Sigmoid colon (tissue), 4 donors: ENCODE results near the gene ERG.

ENCODE experiments used
- EP300 ChIP-seq, 4 donors: sonication (generic); formaldehyde crosslinking; IDR thresholded peaks; one replicate each; pipeline ENCODE4 v1.6.1; 2017; ENCODE audit warnings: antibody characterized with exemption in 4 of 4
- POLR2A ChIP-seq, 2 donors: fragments of 450-650 bp; IDR thresholded peaks; one replicate each; pipeline ENCODE4 v1.6.1; 2016; ENCODE audit warnings: antibody characterized with exemption in 2 of 2, mild to moderate bottlenecking in 2 of 2, moderate library complexity in 2 of 2
- TF ChIP-seq, protein P1 (sequence below), 4 experiments: fragments of 450-650 bp in 3 of 4; fragments of 200-600 bp in 1 of 4; IDR thresholded peaks; one replicate each; pipeline ENCODE4 v1.5.1; 2016 to 2019; ENCODE audit warnings: antibody characterized with exemption in 4 of 4, mild to moderate bottlenecking in 3 of 4, moderate library complexity in 2 of 4

DNA sequence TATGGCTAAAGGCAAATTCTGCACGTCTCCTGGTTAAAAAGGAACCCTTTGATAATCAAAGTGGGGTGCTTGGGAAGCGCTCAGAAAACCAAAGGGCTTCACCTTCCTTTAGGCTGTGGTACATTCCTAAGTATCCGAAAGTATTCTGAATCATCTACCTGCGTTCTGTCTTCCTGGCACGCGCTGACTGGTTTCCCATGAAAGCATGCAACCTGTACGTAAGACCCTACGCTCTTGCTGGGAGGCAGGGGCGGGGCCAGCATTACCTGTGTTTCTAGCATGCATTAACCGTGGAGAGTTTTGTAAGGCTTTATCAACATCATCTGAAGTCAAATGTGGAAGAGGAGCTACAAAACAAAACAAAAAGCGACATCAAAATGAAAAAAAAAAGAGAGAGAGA lies 96.0 kb downstream of the ERG start:
- TF ChIP-seq, protein P1, sequence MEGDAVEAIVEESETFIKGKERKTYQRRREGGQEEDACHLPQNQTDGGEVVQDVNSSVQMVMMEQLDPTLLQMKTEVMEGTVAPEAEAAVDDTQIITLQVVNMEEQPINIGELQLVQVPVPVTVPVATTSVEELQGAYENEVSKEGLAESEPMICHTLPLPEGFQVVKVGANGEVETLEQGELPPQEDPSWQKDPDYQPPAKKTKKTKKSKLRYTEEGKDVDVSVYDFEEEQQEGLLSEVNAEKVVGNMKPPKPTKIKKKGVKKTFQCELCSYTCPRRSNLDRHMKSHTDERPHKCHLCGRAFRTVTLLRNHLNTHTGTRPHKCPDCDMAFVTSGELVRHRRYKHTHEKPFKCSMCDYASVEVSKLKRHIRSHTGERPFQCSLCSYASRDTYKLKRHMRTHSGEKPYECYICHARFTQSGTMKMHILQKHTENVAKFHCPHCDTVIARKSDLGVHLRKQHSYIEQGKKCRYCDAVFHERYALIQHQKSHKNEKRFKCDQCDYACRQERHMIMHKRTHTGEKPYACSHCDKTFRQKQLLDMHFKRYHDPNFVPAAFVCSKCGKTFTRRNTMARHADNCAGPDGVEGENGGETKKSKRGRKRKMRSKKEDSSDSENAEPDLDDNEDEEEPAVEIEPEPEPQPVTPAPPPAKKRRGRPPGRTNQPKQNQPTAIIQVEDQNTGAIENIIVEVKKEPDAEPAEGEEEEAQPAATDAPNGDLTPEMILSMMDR (IDR thresholded peaks at IDR 0.05): no peak
- no peak for TF ChIP-seq EP300 (IDR thresholded peaks at IDR 0.05)
- no peak for TF ChIP-seq POLR2A (IDR thresholded peaks at IDR 0.05)
